Measurements from ENCODE around the gene RARB.
A peak's percentile ranks its signal among the peaks of the same experiment; 100 is the strongest.

RARB gene

GRCh38 chr3:25594007-25594502 is 166.0 kb downstream of the RARB start:
- peak in 1 of 56 donors; percentile 7 for DNase-seq

- no peak for DNase-seq
Observed at GRCh38 chr3:25597535-25598101, 169.6 kb downstream of the RARB start.

- no peak for DNase-seq
Observed at GRCh38 chr3:25603703-25604102, 175.6 kb downstream of the RARB start.

- no peak for DNase-seq
Observed at GRCh38 chr3:25604107-25604805, 176.2 kb downstream of the RARB start.

- DNase-seq = no peak
Observed at GRCh38 chr3:25610167-25610566, 182.1 kb downstream of the RARB start.

GRCh38 chr3:25610779-25611178 is 182.7 kb downstream of the RARB start:
- no peak for DNase-seq

GRCh38 chr3:25611193-25611592 is 183.1 kb downstream of the RARB start:
- DNase-seq = no peak

GRCh38 chr3:25618028-25618427 is 190.0 kb downstream of the RARB start:
- no peak for DNase-seq

GRCh38 chr3:25619382-25619781 is 191.3 kb downstream of the RARB start:
- no peak for DNase-seq

GRCh38 chr3:25620493-25620892 is 192.4 kb downstream of the RARB start:
- DNase-seq = no peak

- DNase-seq = no peak
Observed at GRCh38 chr3:25621087-25621486, 193.0 kb downstream of the RARB start.

GRCh38 chr3:25631989-25632388 is 203.9 kb downstream of the RARB start:
- DNase-seq = no peak

- DNase-seq = no peak
Observed at GRCh38 chr3:25633919-25634318, 205.9 kb downstream of the RARB start.

GRCh38 chr3:25635038-25635437 is 207.0 kb downstream of the RARB start:
- DNase-seq = no peak
